ENCODE results near the gene RBM5.

The RBM5 gene

GRCh38 chr3:50163572-50164455 lies 75.1 kb downstream of the RBM5 start:
- DNase-seq: no peak

DNA sequence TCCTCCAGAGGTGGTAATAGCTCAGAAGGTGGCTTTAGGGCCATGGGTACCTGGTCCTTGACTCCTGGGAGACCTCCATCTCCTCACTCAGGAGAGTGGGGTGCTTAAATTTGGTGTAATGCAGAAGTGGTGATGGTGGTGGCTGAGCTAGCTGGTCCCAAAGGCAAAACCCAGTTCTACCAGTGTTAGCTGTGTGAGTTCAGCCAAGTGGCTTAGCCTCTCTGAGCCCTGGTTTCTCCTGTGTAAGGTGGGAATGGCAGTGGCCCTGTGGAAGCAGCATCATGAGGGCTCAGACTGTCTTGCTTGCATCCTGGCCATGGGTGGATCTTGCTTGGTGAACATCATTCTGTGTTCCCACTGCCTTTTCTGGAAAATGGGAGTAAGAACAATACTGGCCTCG lies 75.8 kb downstream of the RBM5 start:
- DNase-seq: no peak

DNA sequence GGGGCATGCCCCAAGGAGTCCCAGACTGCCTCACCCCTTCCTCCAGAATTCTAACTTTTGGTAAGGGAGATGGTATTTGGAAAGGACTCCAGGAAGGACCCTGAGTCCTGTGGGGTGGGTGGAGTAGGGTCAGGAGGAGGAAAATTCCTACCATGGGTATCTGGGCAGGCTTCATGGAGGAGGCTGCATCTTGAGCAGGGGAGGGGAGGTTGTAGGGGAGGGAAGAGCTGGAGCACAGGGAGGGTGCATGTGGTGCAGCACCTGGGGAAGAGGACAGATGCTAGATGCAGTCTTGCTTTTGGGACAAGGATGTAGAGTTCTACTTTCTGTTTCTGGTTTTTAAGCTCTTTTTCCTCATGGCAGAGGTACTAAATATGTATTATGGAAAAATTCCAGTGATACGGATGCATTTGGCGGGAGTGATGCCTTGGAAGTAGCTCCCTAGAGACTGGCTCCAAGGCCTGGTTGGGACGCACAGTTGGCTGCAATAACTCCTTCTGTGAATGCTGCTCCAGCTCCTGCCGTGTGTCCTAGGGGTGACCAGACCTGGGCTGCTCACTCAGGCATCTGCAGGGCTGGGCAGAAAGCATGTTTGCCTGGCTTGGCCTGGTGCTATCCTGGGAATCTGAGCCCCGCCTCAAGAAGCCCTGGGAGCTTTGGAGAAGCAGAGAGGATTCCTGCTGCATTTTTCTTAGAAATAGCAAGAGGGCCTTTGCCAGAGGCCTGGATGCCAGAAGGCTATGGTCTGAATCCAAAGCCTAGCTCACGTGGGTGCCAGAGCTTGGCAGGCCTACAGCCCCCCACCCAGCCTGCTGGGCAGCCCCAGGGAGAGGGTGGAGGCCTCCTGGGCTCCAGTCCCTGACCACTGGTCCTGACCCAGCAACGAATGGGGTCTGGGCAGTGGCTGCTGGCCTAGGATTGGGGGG lies 76.5 kb downstream of the RBM5 start:
- DNase-seq: no peak

GRCh38 chr3:50165910-50166538 lies 77.3 kb downstream of the RBM5 start:
- DNase-seq: no peak

DNA sequence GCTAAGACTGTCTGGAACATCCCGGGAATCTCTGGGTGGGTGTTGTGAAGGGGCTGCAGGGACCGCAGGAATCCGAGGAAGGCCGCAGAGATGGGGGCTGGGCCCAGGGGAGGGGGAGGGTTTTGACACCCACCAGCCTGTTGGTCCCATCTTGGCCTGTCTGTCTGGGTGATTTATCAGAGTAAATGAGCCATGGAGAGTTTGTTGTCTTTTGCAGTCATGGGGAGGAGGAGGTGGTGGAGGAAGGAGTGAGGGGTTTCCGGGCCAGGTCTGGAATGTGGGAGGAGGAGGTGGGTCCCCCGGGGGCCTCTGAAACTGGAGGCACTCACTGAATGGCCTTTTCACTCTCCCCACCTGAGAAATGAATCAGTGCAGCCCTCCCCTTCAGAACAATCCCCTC lies 77.9 kb downstream of the RBM5 start:
- no peak for DNase-seq

GRCh38 chr3:50167069-50167840 lies 78.5 kb downstream of the RBM5 start:
- DNase-seq: no peak

DNA sequence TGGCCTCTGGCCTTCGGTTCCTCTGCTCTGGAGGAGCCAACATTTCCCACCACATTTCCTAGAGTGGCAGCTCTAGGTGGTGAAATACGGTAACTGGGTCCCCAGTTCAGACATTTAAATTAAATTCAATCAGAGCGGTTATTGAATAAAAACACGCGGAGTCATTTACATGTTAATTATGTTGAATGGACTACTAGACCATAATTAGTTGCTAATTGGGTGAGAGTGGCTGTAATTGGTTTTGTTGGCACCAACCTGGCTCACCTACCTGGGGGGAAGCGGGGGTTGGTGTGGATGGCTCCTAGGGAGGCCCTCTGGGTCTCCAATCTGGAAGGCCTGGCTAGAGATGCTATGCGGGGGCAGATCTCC lies 79.1 kb downstream of the RBM5 start:
- DNase-seq: no peak

- no peak for DNase-seq
These were observed 79.7 kb downstream of the RBM5 start for GRCh38 chr3:50168388-50168787.

Data from NCI-H2029 treated with DMSO at 0.1 percent for 48 hours (cell line).